DND-41 (cell line): ENCODE data around the gene CD79A.

ENCODE experiments used
- EZH2 ChIP-seq: IDR thresholded peaks from 3 replicates; pipeline ENCODE4 v1.6.1; 2012; ENCODE audit warnings: borderline replicate concordance, low read depth, mild to moderate bottlenecking, moderate library complexity, low read length, inconsistent platforms; ENCODE audit not compliant: severe bottlenecking
- TF ChIP-seq, protein P1 (sequence below): IDR thresholded peaks from 2 replicates; pipeline ENCODE4 v1.5.1; 2012; ENCODE audit warnings: borderline replicate concordance, low read length, moderate library complexity, mild to moderate bottlenecking; ENCODE audit not compliant: poor library complexity, severe bottlenecking; ENCODE audit errors: extremely low read depth

DNA sequence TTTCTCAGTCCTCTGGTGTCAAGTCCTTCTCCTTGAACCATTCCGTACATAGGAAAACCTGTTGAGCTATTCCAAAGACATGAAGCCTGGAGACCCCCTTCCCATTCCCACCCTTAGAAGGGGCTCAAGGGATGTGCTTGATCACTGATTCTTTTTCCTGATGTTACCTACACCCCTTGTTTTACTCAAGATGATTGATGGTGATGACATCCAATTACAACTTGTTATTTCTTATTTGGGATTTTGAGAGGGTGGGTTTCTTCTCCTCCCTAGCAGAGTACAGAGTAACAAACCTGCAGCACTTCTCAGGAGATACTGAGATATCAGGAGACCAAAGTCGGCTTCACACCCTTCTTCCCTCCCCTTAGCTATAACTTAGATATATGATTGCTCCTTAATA, 23.7 kb upstream of the CD79A start:
- TF ChIP-seq EZH2, result no peak
- TF ChIP-seq, protein P1, sequence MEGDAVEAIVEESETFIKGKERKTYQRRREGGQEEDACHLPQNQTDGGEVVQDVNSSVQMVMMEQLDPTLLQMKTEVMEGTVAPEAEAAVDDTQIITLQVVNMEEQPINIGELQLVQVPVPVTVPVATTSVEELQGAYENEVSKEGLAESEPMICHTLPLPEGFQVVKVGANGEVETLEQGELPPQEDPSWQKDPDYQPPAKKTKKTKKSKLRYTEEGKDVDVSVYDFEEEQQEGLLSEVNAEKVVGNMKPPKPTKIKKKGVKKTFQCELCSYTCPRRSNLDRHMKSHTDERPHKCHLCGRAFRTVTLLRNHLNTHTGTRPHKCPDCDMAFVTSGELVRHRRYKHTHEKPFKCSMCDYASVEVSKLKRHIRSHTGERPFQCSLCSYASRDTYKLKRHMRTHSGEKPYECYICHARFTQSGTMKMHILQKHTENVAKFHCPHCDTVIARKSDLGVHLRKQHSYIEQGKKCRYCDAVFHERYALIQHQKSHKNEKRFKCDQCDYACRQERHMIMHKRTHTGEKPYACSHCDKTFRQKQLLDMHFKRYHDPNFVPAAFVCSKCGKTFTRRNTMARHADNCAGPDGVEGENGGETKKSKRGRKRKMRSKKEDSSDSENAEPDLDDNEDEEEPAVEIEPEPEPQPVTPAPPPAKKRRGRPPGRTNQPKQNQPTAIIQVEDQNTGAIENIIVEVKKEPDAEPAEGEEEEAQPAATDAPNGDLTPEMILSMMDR, result no peak
